Spleen (tissue), 7 donors: ENCODE data around the gene ANO7.
A peak's percentile ranks its signal among the peaks of the same experiment; 100 is the strongest.

Source experiments
- POLR2A ChIP-seq, 3 donors: fragments of 450-650 bp; IDR thresholded peaks; one replicate each; pipeline ENCODE4 v1.5.1; 2017; ENCODE audit warnings: antibody characterized with exemption in 3 of 3, mild to moderate bottlenecking in 1 of 3
- POLR2AphosphoS5 ChIP-seq, 3 donors: sonication (generic); formaldehyde crosslinking; IDR thresholded peaks; one replicate each; pipeline ENCODE4 v1.5.1; 2017; ENCODE audit warnings: antibody characterized with exemption in 3 of 3
- TF ChIP-seq, protein P1 (sequence below), 11 experiments: fragments of 200-600 bp in 7 of 11; fragments of 450-650 bp in 4 of 11; sonication (generic) in 4 of 11; IDR thresholded peaks in 8 of 11; conservative IDR thresholded peaks in 3 of 11; 1 replicate in 7 of 11; 2 replicates in 4 of 11; pipeline versions ENCODE4 v1.4.0 to v1.8.0; 2016 to 2021; ENCODE audit warnings: antibody characterized with exemption in 11 of 11, inconsistent platforms in 4 of 11, mild to moderate bottlenecking in 1 of 11
- donor health status: DM: no; HTN: no; CAD: no; lungs with moderate emphysema.
- donor health status: DM: no; HTN: no; CAD: no.
- donor health status: DM: no; HTN: no; CAD: no.

GRCh38 chr2:241149925-241150659, 38.4 kb upstream of the ANO7 start, which contains the start of gene PPP1R7:
- TF ChIP-seq, protein P1, sequence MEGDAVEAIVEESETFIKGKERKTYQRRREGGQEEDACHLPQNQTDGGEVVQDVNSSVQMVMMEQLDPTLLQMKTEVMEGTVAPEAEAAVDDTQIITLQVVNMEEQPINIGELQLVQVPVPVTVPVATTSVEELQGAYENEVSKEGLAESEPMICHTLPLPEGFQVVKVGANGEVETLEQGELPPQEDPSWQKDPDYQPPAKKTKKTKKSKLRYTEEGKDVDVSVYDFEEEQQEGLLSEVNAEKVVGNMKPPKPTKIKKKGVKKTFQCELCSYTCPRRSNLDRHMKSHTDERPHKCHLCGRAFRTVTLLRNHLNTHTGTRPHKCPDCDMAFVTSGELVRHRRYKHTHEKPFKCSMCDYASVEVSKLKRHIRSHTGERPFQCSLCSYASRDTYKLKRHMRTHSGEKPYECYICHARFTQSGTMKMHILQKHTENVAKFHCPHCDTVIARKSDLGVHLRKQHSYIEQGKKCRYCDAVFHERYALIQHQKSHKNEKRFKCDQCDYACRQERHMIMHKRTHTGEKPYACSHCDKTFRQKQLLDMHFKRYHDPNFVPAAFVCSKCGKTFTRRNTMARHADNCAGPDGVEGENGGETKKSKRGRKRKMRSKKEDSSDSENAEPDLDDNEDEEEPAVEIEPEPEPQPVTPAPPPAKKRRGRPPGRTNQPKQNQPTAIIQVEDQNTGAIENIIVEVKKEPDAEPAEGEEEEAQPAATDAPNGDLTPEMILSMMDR (IDR thresholded peaks at IDR 0.05 in 8 of 11, conservative IDR thresholded peaks at IDR 0.05 in 3 of 11), result peak in 10 of 11 experiments; percentile 15 to 73 (median 43)
- TF ChIP-seq POLR2A (IDR thresholded peaks at IDR 0.05) (peak in 2 of 3 donors; percentile 34), POLR2AphosphoS5 (IDR thresholded peaks at IDR 0.05) (peak; percentile 90)
